ENCODE data around the gene BARX1.
"Not testable (repeated sequence)": the region's sequence is repeated elsewhere in the genome, so short reads cannot be mapped to it uniquely, and the experiment has no call there.

The BARX1 gene

GRCh38 chr9:93964685-93965084 is 9.5 kb upstream of the BARX1 start:
- no peak for DNase-seq

GRCh38 chr9:93963969-93964368 is 8.8 kb upstream of the BARX1 start:
- DNase-seq: no peak

GRCh38 chr9:93963489-93963888 is 8.3 kb upstream of the BARX1 start:
- DNase-seq: not testable (repeated sequence)

GRCh38 chr9:93962561-93963440 is 7.6 kb upstream of the BARX1 start:
- DNase-seq: peak; percentile 77

GRCh38 chr9:93962017-93962416 is 6.9 kb upstream of the BARX1 start:
- DNase-seq: no peak

DNA sequence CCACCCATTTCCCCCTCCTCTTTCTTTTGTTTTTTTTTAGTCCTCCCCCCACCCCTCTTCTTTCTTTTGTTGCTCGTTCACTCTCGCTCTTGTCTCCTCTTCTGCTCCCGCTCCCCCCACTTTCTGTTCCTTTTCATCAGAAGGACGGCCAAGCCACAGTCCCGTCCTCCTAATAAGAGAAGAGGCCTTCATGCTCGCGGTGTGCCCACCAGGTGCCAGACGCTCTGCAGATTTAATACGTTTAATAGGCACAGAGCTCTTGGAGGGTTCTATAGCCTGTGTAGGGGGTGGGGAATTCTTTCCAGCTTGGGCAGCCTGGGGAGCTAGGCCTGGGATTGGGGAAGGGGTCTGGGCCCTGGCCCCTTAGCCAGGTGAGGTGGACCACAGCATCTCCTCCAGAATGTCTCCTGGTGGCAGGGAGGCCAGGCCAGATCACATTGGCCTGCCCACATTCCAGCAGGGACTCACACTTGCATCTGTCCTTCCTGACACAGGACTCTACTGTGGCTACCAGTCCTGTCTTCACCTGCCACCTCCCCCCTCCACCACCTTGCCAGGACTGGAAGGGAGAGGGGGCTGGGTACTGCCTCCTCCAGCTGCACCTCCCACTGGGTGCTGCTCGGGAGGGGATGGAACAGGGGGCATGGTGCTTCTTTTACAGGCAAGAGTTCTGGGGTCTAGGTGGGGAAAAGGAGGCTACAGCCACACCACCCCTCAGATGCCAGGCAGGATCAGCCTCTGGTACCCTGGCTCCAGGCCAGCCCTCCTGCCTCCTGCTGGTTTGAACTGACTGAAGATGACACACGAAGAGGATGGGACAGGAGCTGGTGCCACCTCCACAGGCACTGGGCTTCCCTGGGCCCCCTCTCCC is 6.1 kb upstream of the BARX1 start:
- DNase-seq: no peak

DNA sequence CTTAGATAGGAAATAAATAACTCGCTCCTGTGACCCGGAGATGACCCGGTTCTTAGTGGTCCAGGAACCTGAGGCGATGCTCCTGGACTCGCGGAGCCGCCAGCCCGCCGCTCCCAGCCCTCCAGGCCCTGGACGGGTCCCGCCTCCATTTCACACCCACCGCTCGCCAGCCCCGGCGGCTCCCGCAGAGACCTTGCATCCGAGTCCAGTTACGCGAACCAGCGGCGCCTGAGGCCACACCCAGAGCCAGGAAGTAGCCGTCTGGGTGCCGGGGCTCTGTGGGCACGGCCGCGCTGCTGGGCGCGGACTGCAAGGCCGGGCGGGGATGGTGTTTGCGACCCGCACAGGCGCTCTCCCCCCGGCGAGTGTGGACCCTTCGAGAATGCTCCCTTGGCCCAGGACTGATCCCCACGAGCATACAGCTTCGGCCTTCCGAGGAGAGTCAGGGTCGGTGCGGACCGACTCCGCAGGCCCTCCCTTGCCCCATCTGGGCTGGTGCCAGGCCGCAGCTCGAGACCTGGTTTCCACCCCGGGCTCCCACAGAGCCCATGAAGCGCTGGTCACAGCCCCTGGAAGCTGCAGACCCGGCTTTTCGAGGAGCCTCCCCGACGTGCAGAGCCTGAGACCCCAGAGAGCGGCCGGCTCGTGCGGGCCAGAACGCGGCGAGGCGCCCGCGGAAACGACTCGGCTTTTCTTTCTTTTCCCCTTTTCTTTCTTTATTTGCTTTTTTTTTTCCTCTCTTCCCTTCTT is 5.2 kb upstream of the BARX1 start:
- no peak for DNase-seq

- no peak for DNase-seq
These were observed 4.6 kb upstream of the BARX1 start for GRCh38 chr9:93959739-93960154.

- no peak for DNase-seq
These were observed 3.9 kb upstream of the BARX1 start for GRCh38 chr9:93958819-93959682.

DNA sequence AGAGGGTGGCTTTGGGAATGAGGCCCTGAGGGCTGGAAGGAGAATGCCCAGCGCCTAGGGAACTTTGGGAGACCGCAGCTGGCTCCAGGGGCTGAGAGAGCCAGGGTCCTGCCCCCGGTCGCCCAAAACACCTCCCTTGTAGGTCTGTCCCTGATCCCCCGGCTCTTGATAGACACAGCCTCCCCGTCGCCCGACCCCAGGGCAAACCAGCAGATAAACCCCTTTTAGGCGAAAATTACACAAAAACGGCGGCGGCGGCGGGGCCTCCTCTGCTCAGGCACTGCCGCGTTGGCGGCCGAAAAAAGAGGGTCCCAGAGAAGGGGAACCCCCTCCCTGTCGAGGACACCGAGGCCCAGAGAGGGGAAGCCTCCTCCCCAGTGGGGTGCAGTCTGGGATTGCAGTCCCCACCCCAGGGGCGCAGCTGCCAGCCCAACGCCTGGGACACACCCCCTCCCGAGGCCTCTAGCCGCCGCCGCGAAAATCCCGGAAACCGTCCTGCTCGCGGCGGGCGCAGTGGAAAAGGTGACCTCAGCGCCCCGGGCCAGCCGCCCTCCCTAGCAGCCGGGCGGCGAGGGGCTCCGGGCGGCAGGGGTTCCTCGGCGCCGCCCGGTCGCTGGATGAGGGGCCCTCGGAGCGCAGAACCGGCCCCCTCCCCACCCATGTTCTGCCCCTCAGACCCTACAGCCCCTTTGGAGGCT is 3.1 kb upstream of the BARX1 start:
- no peak for DNase-seq

GRCh38 chr9:93955981-93956784 is 1.0 kb upstream of the BARX1 start:
- no peak for DNase-seq

DNA sequence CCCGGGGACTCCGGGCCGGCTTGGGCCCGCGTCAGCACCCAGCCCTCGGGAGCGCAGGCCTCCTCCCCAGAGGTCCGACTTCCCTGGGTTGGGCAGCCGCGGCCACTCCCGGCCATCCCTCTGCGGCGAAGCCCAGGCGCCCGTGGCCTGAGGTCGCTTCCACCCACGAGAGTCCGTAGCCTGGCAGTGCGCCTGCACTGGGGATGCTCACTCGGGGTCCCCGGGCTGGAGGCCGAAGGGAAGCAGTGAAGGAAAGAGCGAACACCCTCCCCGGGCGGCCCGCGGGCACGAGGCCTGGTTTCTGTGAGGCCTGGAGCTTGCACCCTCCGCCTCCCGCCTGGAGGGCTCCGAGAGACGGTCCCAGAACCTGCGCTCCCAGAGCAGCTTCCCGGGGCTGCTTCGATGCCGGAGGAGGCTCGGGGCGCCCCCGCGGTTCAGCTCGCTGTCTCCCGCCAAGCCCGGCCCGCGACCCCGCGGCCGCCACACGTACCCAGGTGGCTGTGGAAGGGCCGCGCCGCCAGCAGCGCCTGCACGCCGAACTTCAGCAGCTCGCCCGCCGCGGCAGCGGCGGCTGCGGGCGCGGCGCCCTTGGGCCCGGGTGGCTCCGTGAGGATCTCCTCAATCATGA is 607 bp downstream of the BARX1 start:
- no peak for DNase-seq

DNA sequence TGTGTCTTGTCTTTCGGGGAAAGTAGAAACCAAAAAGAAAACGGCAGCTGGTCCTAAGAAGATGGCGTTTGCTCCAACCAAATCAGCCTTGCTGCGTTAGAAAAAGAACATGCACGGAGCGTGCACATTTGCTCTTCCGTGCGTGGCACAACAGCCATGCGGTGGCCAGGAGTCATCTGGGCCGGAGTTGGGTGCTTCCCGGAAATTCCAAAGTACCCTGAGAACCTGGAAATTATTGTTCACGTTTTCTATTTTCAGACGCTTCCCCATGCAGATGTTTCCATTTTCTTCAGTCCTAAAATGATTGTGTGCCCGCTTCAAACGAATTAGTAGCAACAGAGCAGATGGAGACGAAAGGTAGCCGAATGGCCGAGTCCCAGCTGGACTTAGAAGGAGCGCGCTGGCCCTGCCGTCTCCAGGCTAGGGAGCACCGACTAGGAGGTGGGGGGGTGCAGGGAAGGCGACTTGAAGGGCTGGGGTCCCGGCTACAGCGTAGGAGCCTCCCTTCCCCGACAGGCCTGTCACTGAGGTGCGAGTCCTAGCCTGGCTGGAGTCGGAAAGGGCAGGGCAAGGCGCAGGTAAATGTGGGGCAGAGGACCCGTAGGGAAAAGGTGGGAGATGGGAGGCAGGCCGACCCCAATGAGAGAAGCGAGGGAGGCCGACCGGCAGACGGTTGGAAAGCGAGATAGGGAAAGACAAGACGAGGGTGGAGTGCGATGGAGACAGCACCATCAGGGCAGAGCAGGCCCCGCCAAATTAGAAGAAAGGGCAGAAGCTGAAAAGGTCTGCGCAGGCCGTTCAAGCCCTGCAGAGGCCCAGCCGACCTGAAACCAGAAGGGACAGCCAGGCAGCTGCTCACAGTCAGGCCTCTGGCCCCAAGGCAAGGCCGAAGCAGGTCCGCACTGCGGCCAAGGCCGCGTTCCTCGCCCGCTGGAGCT is 1.4 kb downstream of the BARX1 start:
- no peak for DNase-seq

DNA sequence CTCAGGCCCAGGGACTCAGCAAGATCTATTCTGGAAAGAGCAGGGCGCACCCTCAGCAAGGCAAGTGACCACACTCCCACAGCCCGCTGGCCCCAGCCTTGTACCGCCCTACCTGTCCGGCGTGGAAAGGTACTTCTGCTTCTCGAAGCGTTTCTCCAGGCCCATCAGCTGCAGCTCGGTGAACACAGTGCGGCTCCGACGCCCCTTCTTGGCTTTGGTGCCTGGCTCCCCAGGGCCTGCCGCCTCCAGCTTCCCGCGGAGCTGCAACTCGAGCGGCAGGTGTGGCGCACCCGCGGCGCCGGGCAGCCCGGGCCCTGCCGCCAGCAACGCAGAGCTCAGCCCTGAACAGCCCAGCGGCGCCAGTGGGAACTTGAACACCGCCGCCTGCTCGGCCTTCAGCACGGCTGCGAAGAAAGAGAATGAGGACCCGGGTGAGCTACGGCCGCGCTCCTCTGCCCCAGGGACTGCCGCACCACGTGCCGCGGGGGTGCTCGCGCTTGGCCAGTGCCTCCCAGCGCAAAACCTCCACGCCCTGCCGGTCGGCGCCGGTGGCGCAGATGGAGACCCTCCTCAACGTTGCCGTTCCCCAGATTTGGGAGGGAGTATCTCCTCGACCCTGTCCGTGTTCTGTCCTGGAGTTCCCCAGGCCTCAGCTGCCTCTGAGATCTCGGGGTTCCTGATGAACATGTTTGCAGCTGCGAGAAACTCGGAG is 2.2 kb downstream of the BARX1 start:
- no peak for DNase-seq

DNA sequence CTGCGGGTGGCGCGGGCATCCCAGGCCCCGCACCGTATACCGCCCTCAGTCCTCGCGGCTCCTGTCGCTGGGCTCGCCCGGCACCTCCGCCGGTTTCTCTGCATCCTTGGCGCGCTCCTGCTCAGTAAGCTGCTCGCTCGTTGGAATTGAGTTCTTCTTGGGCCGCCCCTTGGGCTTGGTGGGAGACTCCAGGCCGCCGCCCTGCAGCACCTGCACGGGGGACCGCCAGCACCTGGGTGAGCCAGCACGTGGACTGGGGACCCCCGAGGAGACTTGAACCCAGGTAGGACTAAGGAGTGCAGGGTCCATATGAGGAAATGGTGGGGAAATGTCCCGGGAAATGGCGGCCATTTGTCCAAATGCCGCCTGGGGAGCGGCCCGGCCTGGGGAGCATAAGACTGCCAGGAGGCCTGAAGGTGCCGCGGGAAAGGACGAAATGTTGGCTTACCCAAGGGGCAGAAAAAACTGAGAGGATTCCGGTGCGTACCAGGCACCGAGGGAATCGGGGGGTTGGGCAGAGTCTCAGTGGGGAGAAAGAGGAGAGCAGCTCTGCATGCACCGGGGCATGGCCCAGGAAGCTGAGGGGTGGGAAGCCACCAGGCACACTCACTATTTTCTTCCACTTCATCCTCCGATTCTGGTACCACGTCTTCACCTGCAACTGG is 2.9 kb downstream of the BARX1 start:
- no peak for DNase-seq

- no peak for DNase-seq
These were observed 3.5 kb downstream of the BARX1 start for GRCh38 chr9:93951655-93952118.
